Ishikawa (cell line): ENCODE results near the gene CST5.

Experiments
- MAX ChIP-seq: IDR thresholded peaks from 2 replicates; pipeline ENCODE4 v1.6.1; 2012
- TAF1 ChIP-seq: IDR thresholded peaks from 2 replicates; pipeline ENCODE4 v1.6.1; 2012; ENCODE audit warnings: low read depth, mild to moderate bottlenecking
- YY1 ChIP-seq: IDR thresholded peaks from 2 replicates; pipeline ENCODE4 v1.6.1; 2012; ENCODE audit warnings: low read depth

DNA sequence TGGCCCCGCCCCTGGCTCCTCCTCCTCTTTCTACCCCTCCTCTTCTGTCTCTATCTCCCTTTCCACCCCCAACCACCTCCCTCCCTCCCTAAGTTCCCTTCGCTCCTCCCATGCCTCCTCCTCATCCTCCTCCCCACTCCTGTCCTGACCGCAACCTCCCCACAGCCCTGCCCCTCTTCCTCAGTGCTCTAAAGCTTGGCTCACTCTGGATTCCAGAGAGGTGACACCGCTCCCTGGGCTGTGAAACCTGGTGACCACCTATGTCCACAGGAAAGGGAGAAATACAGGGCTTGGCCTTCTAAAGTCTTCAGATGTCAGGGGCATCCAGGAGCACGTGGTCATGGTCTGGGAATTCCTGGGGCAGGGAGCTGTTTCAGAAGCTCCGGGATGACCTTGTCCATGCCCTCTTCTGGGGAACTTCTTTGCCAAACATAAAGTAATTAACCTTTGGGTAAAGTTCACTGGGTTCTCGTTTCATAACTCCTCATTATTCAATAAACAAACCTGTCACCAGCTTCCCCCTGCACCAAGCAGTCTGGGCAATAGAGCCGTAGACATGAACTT is 345 bp upstream of the CST5 start:
- TF ChIP-seq YY1 (no peak), TAF1 (no peak), MAX (no peak)
